ENCODE data around the gene TAS2R40.

GRCh38 chr7:143176128-143176527, 45.7 kb upstream of the TAS2R40 start:
- TF ChIP-seq, protein P1, sequence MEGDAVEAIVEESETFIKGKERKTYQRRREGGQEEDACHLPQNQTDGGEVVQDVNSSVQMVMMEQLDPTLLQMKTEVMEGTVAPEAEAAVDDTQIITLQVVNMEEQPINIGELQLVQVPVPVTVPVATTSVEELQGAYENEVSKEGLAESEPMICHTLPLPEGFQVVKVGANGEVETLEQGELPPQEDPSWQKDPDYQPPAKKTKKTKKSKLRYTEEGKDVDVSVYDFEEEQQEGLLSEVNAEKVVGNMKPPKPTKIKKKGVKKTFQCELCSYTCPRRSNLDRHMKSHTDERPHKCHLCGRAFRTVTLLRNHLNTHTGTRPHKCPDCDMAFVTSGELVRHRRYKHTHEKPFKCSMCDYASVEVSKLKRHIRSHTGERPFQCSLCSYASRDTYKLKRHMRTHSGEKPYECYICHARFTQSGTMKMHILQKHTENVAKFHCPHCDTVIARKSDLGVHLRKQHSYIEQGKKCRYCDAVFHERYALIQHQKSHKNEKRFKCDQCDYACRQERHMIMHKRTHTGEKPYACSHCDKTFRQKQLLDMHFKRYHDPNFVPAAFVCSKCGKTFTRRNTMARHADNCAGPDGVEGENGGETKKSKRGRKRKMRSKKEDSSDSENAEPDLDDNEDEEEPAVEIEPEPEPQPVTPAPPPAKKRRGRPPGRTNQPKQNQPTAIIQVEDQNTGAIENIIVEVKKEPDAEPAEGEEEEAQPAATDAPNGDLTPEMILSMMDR (IDR thresholded peaks at IDR 0.05), result no peak
- TF ChIP-seq POLR2A (IDR thresholded peaks at IDR 0.05), result no peak
- TF ChIP-seq EP300 (IDR thresholded peaks at IDR 0.05; ENCODE audit: low read depth), result no peak
